NCI-H2081 (cell line): Measurements from ENCODE around the gene CXCR2.
A peak's percentile ranks its signal among the peaks of the same experiment; 100 is the strongest.
"Not testable (repeated sequence)": the region's sequence is repeated elsewhere in the genome, so short reads cannot be mapped to it uniquely, and the experiment has no call there.

Source experiments
- DNase-seq, 2 experiments: peaks; one replicate each; lab custom pipeline; 2025; lab: John Stamatoyannopoulos, UW

The CXCR2 gene

DNA sequence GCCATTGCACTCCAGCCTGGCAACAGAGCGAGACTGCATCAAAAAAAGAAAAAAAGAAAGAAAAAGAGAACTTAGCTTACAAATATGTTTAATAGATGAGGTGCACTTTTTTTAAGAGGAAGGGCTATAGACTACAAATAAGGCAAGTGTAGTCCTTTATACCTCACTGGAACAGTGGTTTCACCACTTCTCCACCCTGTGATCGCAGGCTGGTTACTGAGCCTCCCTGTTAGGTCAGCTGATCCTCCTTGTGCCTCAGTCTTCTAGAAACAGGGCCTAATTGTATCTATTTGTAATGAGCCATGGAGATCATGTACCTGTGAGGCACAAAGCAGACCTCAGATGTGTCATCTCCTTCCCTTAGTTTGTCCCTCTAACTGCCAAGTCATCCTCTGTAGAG is 4.5 kb downstream of the CXCR2 start:
- no peak for DNase-seq

DNA sequence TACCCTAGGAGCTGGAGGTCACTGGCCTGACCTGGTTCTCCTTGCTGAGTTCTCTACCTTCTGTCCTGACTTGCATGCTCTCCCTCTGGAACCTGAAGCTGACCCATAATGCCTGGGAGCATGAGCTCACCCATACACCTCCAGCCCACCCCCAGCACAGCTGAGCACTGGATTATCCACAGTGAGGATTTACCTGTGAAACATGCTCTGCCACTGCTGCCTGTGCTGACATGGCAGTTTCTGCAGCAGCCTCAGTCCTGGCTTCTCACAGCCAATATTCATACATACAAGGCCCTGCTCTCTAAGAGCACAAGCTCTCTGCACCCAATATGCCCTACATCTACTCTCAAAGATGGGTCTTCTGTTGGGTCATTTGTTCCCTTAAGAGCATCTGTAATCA is 5.0 kb downstream of the CXCR2 start:
- DNase-seq, result no peak

GRCh38 chr2:218137514-218137913 is 11.7 kb downstream of the CXCR2 start:
- DNase-seq, result no peak

GRCh38 chr2:218138047-218138446 is 12.2 kb downstream of the CXCR2 start:
- no peak for DNase-seq

GRCh38 chr2:218145124-218145523 is 19.3 kb downstream of the CXCR2 start:
- DNase-seq, result no peak

GRCh38 chr2:218146056-218146455 is 20.2 kb downstream of the CXCR2 start:
- no peak for DNase-seq

DNA sequence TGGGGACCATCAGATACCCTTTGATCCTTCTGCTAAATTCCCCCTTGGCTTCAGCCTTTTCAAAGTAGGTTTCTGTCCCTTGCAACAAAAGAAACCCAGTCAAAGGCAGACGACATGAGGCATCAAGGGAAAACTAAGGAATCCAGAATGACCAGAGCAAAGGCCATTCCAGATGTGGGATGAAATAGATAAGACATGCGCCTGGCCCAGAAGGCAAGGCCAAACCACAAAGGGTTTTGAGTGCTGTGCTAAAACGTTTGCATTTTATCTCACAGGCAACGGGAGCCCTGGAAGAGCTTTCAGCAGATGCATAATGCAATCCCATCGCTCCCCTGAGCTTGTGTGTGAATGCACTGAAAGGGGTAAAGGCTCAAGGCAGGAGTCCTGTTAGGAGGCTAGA is 23.3 kb downstream of the CXCR2 start:
- no peak for DNase-seq

DNA sequence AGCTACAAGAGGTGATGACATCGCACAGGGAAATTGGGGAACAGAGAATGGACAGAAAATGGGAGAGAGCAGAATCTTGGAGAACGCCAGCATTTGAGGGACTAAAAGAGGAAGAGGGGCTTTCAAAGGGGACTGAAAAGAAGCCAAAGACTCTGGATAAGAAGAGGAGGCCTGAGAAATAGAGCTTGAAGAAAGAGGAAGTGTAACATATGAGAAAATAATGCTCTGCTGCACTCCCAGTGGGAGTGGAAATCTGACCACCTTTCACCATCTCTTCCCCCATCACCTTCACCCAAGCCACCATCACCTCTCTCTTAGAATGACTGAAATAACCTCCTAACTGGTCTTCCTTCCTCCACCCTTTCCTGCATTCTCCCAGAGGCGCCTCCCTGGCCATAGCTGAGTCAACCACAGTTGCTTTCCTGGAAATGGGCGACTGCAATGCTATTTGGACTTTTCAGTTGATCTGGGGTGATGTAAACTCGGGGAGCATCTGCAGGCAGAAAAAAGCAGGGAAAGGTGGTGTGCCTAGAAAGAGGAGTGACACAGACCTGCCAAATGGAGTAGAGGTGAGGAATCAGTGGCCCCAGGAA is 24.1 kb downstream of the CXCR2 start:
- DNase-seq, result no peak

DNA sequence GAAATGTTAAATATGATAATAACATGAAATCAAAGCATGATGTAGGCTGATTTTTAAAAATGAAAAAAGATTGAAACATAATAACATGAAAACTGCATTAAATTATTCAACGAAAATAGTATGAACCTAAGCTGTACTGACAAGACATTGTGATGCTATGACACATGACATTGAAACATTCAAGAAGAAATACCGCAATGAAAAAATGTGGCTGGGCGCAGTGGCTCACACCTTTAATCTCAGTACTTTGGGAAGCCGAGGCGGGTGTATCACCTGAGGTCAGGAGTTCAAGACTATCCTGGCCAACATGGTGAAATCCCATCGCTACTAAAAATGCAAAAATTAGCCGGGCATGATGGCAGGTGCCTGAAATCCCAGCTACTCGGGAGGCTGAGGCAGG is 26.3 kb downstream of the CXCR2 start:
- no peak for DNase-seq

DNA sequence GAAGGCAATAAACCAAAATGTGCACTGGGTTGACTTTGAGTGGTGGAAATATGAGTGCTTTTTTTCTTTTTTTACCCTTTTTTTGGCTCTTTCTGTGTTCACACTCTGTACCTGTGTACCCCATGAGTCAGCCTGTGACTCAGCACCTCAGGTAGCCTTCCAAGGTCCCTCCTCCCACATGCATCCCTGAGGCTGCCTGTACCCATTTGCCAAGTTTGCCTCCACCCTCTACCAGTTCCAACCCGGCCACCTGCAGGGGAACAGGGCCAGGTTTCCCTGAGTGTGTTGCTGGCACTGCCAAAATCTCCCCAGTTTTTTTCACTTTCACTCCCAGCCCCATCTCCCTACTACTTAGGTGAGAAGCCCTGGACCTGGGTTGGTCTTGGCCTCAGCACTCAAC is 26.9 kb downstream of the CXCR2 start:
- no peak for DNase-seq

GRCh38 chr2:218155953-218156479 is 30.2 kb downstream of the CXCR2 start:
- DNase-seq, result no peak

DNA sequence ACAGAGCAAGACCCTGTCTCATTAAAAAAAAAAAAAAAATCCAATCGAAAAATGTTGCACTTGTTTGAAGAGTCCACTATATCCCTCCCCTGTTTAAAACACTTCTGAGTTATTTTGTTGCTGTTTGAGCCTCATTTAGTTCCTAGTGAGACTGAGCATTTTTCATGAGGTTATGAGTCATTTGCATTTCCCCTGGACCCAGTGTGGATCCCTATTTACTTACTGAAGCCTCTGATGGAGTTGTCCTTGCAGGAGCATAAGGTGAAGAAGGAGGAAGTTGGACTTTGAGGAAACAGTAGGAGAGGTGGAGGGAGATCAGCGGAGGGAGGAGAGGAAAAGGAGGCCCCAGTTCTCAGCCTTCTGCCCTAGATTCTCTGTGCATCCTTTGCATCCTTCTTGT is 35.8 kb downstream of the CXCR2 start:
- no peak for DNase-seq

DNA sequence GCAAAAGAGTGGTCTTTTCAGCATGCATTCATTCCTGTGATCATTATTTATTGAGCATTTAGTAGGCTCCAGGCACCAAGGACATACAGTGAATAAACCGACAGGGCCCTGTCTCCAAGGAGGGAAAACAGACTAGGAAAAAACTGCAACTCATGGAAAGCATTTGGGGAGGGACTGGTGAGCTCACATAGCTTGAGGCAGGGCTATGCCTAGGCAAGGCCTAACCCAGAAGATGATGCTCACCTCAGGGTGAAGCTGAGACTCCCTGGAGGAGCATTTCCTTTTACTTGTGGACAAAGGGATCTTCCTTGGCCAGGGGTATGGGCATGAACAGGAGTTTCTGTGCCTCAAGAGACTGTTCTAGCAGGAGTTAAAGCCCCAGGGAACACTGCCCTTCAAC is 37.0 kb downstream of the CXCR2 start:
- no peak for DNase-seq

DNA sequence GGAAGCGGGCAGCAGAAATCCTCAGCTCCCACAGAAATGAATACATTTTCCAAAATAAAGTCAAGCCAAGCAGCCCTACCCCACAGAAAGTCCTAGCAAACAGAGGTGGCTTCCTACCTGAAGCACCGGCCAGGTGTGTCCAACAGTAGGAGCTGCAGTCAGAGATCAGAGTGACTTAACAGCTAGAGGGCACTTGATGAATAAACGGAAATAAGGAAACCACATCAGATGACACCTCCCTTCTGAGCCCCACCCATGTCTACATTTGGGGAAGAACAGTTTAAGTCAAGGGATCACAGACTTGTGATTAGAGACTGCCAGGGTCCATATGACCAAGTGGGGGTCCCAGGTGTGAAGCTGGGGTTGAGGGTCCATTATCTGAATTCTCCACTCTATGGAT is 41.0 kb downstream of the CXCR2 start, which contains the start of gene CXCR1:
TSS of gene CXCR1 (minus strand) at position 172 of the 400 bp plus-strand sequence. CDS start 1,751 bp downstream, outside the sequence.
- DNase-seq, result no peak

GRCh38 chr2:218168016-218168415 is 42.2 kb downstream of the CXCR2 start:
- no peak for DNase-seq

DNA sequence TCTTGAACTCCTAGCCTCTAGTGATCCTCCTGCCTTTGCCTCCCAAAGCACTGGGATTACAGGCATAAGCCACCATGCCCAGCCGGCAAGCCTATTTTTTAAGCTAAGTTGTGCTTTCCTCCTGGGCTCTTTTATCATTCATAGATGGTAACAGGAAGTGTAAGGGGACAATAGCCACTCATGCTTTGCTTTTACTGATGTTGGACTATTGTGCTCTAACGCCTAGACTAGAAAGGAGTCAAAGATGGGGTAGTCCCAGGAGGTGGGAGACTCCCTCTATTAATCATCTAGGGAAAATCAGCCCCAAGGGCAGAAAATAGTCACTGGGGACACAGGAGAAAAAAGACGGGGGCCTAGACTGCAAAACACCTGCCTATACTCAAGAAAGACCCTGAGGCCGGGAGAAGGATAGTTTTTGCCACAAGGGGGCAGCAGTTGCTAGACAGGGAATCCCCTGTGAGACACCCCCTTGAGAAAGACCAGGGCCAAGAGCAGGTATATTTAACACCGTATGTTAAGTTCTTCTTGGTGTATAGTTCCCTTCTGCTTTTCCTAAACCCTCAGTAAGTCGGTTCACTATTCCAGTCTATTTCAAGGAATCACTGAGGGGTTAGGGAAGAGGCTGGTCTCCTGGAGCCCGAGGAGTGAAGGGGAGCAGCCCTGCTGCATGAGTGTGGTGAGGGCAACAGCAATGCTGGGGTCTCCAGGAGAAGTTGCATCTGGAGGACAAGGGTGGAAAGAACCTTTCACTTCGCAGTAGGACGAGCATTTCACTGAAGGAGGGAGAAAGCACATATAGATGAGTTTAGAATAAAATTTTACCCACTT is 43.0 kb downstream of the CXCR2 start:
- DNase-seq, result peak in 1 of 2 experiments; percentile 34

DNA sequence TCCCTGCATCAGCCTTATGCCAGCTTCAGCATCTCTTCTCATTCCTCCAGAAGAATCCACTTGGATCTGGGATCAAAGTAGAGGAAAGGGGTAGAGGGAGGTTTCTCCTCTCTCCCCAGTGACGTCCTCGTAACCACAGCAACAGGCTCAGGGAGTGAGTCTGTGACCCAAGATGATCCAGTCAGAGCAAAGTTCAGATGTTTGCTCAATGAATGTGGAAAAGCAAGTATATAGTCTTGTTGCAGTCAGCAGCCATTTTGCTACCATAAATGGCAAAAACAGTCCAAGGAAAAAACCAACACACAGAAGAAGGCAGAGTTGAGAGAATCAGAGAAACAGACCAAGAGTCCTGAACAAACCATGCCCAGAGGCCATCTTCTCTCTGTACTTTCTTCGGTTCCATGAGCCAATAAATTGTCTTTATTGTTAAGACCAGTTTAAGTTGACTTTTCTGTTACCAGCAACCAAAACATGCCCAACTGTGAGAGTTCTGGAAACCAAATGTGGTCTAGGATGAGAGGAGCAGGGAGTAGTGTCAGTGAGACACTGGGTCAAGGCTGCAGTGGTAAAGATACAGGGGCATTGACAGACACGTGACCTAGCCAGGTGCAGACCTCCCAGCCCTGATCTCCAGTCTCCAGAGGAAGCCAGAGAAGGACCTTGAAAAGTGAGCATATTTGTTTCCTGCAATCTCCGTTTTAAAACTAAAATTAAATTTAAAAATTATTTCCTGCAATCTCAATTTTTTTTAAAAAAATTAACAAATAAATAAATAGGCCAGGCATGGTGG is 44.1 kb downstream of the CXCR2 start:
- DNase-seq, result no peak

DNA sequence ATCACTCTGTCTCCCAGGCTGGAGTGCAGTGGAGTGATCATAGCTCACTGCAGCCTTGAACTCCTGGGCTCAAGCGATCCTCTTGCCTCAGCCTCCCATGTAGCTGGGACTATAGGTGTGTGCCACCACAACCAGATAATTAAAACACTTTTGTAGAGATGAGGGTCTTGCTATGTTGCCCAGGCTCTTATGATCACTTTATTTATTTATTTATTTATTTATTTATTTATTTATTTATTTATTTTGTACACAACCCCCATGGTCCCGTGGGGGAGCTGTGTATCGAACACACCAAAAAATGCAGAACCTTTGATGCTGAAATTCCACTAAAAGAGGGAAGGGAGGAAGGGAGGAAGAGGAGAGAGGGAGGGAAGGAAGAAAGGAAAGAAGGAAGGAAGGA is 45.9 kb downstream of the CXCR2 start:
- DNase-seq, result not testable (repeated sequence)

- DNase-seq, result no peak
Observed at GRCh38 chr2:218172845-218173244, 47.0 kb downstream of the CXCR2 start.

GRCh38 chr2:218179782-218180181 is 54.0 kb downstream of the CXCR2 start:
- no peak for DNase-seq

GRCh38 chr2:218180467-218181114 is 54.8 kb downstream of the CXCR2 start:
- no peak for DNase-seq

- no peak for DNase-seq
Observed at GRCh38 chr2:218184331-218184730, 58.5 kb downstream of the CXCR2 start.
